SHP77 treated with DMSO at 0.1 percent for 48 hours (cell line): ENCODE data around the gene DAAM1.

Experiments used
- DNase-seq: peaks from one replicate; lab custom pipeline; 2025; lab: John Stamatoyannopoulos, UW

Gene DAAM1

DNA sequence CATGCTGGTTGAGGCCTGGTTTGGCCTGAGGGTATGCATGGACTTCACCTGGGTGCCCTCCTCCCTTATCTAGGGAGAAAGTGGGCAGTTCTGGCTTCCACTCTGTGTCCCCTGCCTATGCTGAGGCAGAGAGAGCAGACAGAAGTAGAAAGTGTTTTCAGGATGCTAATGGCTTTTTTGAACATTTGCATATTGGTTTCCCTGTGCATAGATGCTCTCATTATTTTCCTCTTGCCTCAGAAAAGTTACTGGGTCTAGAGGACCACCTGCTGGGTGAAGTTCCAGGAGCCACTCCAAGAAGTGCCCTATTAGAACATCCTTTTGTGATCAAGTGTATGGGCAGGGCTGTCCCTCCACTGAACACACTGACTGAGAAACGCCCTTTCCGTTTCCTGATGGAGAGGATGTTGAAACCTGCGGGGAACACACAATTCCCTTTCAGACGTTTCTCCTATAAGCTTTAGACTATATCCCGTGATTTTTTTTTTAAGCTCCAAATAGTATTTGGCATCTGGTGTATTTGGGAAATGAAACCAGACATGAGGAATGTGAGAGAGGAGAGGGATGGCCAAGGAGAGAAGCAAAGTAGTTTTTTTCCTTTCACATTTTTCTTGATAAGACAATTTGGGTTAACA, 66.6 kb downstream of the DAAM1 start:
- DNase-seq, result no peak

DNA sequence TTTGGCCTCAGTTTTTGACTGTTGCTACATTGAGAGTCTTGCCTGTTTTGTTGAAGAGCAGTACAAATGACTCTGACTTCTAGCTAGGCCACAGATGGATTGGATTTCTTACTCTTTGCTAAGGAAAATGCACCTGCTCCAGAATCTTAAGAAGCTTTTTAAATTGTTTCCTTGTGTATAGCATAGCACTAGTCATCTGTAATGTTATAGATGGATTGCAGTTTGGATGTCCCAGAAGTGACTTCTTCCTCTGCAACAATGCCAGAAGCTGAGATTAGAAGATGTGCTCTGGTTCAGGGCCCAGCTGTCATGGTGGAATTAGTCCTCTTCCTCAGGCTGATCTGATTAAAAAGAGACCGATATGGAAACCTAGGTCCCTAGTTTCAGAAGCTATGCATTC, 67.9 kb downstream of the DAAM1 start:
- DNase-seq, result no peak

DNA sequence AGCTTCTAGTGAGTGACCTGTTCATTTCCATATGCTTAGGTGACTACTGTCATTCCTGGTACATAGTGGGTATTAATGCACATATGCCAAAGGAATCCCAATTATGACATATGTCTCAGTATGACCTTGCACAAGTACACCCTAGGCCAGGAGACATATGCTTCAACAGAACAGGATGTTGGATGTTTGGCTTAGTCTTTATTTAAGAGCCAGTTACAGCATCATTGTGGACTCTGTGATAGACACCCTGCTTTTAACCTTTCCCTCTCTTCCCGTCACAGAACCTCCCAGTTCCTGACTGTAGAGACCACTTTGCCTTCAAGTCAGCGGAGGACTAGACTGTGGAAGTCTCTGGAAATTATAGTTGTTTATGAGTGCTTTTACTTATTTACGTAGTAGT, 72.9 kb downstream of the DAAM1 start:
- DNase-seq, result no peak

DNA sequence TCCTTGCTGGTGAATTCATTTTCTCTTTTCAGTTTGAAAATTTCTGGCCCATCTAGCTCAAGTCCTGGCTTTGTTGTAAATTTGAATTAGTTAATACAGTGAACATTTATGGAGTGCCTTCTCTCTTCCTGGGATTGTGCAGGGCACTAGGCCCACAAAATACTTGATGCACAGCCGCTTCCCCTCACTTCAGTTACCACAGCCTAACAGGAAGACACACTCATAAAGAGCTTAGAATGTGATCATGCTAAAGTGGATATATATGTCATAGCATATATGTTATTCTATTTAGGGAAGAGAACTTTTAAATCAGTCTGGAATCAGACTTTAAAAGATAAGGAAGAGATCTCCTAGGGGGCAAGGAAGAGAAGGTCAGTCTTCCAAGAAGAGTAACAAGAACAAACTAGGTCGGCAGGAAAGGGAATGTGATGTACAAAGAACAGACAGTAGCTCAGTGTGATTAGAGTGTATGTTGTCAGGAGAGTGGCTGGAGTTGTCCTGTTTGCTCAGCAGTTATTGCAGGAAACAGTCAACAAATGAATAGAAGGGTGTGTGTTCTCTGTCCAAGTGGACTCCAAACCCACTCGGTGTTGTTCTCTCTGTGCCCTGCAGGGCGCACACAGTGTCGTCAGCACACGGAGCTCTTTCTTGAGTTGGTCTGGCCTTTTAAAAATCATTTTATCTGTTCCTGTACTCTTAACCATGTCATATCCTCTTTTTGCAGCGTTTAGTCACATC, 74.4 kb downstream of the DAAM1 start:
- peak; percentile 19 for DNase-seq

DNA sequence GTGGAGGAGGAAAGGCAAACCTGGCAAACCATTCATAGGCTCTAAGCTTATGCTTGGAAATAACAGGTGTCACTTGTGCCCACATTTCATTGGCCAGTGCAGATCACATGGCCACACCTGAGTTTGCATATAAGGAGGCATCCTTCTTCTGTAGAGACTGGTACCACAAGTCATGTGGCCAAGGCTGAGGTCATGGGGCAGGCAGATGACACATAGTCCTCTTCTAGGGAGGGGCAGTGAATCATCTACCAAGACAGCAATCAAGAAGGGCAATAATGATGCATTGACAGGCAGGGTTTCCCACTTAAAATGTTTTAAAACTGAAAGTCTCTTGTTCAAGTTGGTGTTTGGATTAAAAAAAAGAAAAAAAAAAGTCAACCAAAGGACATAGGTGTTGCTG, 77.3 kb downstream of the DAAM1 start:
- DNase-seq, result no peak

DNA sequence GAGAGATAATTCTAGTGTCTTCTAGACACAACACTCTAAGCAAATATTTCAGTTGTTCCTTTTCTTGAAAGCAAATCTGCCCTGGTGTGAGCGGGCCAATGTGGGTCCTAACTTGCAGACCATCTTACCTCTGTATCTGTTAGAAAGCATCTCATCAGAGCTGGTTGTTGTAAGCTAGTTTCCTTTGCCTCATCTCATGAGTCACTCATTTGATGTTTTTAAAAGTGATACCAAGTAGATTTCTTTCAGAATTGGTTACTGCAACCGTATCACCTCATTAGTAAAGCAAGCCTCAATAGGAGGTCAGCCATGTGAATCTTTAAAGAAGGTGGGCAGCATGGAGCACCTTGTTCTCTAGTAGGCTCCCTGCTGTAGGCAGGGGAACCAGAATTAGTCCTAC, 78.6 kb downstream of the DAAM1 start:
- DNase-seq, result no peak

DNA sequence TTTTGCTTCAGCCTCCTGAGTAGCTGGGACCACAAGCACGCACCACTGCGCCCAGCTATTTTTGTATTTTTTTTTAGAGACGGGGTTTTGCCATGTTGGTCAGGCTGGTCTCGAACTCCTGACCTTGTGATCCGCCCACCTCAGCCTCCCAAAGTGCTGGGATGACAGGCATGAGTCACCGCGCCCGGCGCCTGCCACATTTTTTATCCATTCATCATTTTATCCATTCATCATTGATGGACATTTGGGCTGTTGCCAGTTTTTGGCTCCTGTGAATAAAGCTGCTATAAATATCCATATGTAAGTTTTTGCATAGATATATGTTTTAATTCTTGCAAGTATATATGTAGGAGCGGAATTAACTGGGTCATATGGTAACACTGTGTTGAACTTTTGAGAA, 79.5 kb downstream of the DAAM1 start:
- DNase-seq, result no peak

DNA sequence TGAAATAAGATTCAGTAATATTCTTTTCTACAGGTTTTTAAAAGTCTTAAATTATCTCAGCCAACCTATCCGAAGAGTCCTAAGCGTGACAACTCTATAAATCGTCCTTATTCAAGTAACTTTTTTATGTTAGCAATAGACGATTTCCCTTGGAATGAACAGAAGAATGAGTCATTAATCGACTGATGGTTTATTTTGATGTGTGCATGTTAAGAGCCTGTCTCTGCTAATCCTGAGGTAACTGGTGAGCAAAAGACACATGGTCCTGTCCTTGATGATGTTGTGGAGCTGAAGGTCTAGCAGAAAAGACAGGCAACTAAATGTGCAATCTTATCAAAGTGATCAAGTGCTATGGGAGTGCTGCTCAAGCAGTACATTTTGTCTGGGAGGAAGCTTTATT, 80.4 kb downstream of the DAAM1 start:
- no peak for DNase-seq

DNA sequence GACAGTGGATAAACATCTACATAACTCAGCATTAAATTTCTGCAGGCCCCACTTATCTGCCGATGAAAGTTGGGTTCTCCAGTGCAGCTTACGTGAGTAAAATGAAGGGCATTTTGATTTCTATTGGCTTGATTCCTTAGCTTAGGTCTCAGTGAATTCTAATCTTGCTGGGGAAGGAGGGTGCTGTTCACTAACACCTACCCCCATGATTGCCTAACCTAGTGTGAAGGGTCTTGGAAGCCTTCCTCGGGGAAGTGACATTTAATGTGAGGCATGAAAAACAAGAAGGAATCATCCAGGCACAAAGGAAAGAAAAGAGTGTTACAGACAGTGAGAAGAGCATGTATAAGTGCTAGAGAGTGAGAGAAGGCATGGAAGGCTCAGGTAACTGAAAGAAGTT, 81.0 kb downstream of the DAAM1 start:
- no peak for DNase-seq

DNA sequence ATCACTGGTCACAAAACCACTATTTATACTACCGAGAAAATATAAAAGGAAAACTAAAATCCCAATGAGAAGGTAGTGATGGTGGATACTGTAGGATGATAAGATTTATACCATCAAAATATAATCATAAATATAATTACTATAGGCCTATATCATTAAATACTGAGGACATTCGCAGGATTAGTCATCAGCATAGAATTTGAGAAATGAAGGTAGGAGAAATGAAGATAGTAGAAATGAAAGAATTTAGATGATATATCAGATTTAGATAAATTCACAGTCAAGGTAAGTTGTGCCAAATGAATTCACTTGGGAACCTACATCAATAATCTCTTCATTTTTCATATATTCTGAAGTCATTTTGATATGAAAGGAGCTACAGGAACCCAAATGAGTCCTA, 82.8 kb downstream of the DAAM1 start:
- DNase-seq, result no peak

DNA sequence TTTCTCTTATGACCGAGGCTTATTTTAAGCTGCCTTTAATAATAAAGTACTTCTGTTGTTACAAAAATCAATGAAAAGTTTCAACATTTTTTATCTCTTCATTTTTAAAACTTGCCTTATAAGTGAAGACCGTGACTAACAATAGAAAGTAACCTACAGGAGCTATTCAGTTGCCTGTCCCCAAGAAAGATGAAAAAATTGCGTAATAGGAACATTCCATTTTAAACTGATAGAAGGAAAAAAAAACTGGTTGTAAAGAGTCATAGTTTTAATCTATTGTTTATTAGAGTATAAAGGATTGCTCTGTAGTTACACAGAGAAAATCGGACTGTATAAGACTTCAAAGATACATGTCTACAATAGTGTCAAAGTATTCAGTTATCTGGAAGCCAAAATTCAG, 83.3 kb downstream of the DAAM1 start:
- DNase-seq, result no peak

DNA sequence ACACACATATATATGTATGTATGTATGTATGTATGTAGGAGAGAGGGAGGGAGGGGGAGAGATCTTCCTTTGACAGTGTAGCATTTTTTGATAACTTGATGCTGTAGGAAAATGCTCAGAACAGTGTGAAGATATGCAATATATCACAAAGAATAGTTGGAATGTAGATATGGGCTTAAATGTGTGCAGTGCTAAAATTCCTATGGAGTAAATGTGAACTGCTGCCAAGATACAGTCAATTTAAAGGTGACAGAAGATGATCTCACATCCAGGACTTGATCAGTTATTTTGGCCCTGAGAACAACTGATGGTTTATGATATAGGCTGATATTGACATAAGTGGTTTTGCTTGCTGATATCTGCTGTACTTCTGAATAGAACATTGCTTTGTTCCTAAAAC, 84.2 kb downstream of the DAAM1 start:
- DNase-seq, result no peak

DNA sequence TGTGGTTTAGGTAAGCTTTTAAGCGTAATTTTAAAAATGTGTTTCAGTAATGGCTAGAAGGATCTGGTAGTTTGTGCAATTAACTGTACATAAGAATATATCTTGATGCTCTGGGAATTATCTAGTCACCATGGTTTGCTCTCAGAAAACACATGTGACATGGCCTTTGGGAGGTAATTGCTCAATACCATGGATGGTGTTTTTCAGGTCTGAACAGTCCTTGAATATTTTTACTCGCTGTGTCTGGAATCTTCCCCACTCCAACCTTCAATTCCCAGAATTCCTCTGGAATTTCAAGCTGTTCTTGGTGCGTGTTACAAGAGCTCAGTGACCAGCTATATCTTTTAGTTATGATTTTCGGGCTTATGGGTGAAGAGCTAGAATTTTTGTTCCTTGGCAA, 85.3 kb downstream of the DAAM1 start:
- DNase-seq, result no peak

DNA sequence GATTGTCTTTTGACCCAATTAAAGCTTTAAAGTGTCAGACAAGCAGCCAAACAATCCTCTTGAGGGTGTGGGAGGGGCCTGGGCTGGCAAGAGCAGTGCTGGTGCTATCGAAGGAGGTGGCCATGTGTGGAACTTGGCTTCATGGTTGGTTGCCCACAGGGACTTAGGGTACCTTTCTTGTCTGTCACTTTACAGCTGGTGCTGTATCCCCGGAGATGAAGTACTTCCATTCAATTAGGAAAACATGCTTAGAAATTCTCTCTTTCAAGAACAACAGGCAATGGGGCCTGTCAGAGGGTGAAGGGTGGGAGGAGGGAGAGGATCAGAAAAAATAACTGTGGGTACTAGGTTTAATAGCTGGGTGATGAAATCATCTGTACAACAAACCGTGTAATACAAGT, 86.5 kb downstream of the DAAM1 start:
- DNase-seq, result no peak

DNA sequence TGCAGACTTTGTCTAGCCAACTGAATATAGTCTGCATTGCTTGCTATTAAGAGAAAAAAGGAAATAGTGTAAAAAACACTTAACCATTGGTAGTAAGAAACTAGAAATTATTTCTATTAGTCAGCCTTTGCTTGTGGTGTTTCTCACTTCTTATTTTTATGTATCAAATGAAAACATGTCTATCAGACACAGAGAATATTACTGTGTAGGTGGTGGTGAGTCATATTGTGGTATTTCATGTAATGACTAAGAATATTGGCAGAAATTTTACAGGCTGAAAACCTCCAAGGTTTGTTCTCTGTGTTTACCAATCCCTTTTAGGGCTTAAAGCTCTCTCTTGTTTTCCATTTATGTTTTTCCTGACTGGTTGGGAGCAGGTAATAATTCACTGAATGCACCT, 87.2 kb downstream of the DAAM1 start:
- no peak for DNase-seq

DNA sequence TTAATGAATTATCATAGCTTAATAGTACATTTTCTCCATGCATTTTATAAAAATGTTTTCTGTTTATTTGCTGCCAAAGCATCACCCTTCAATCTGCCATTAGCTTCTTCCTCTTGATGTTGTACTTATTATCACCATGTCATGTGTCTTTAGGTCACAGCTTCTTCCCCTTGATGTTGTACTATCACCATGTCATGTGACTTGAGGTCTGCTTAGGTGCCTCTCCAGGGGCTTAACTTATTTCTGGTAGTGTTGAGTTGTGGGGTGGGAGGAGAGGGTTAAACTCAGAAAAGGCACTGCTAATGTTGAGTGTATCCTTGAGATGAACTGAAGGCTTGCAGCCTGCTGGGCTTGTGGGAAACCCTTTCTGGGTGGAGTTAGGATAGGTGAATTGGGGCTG, 87.8 kb downstream of the DAAM1 start:
- DNase-seq, result no peak

DNA sequence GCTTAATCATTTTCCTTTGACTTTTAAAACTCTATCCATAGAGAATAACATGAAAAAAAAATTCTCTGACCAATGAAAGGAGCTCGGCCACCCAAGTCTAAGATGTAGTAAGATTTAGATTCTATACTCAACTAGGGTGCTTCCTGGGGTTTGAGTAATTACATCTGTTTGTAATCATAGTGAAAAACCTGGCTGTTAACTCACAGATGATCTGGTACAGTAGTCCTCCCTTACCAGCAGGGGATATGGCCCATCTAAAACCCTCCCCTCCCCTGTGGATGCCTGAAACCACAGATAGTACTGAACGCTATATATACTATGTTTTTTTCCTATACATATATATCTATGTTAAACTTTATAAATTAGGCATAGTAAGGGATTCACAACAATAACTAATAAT, 89.2 kb downstream of the DAAM1 start:
- DNase-seq, result no peak

DNA sequence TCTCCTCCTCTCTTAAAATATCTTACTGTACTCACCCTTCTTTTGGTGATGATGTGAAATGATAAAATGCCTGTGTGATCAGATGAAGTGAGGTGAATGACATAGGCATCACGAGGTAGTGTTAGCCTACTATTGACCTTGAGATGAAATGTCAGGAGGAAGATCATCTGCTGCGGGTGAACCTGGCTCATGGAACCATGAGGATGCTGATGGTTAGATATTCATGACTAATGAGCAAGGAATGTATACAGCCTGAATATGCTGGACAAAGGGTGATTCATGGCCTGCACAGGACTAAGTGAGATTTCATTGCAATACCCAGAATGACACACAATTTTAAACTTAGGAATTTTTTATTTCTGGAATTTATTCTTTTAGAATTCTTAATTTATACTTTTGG, 89.6 kb downstream of the DAAM1 start:
- no peak for DNase-seq

DNA sequence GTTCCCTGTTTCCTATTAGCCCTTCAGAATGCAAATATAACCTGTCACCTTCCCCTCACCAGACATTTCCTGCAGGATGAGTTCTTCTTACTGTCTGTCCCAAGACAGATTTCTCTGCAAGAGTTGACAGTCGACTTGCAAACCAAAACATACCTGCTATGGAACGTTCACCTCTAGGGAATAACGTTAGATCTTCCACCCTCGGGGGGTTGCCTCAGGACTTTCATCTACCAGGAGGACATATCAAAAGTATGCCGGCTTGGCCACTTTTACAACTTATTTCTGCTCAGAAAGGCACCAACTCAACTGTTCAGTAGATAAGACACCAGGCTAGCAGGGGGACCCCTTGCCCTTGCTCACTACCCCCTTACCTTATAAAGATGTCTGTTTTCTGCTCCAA, 92.5 kb downstream of the DAAM1 start:
- DNase-seq, result no peak

DNA sequence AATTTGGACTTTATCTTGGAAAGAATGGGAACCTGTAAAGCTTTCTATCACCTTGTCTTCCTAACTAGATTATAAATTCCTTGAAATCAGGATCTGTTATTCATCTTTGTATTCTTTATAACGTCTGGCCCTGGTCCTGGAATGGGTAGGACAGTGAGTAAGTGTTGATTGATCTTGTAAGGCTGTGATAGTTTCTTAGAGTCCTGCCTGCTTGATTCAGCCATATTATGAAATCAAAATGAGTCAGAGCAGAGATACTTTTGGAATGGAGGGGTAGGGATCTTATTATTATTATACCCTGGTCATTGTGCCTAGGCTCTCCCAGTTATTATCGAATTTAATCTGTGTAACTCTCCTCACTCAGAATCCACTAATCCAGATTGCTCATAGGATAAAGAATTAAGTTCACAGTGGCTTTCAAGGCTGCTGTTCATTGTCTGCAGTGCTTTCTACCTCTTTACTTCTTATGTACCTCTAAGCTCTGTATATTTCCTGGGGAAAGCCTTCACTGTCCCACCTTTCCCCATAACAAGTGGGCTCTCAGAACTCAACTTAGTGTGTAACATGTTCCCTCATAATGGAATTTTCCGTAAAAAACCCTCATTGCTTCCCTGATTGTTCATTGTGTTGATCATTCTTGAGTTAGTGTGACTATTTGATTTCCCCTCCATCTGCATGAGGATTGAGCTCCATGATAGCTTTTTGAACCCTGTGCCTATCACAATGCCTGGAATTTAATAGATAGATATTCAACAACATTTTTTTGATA, 93.3 kb downstream of the DAAM1 start:
- no peak for DNase-seq

DNA sequence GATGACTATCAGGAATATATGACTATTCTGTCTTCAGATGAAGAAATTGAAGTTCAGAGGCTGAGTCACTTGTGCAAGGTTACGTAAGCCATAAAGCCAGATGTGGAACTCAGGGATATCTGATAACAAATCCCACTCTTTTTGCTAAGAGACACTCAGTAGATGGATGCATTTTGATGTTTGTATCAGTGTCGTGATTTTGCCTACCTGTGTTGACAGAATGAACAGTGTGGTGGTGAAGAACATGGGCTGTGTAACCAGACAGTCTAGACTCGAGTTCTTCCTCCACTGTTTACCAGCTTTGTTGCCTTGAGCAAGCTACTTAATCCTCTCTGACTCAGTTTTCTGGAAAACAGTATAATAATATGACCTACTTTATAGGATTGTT, 93.9 kb downstream of the DAAM1 start:
- DNase-seq, result no peak

DNA sequence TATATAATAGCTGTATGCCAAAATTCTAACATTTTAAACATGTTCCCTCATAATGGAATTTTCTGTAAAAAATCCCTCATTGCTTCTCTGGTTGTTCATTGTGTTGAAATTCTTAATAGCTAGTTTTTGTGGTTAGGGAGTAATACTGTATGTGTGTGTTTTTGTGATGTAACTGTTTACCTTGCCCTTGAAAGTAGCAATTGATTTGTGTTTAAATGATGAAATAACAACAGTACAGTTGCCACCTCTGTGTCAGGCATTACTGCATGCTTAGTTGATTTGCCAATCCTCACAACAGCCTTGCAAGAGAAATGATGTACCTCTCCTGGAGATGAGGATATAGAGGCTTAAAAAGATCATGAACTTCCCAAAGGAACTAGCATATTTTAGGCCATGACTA, 94.9 kb downstream of the DAAM1 start:
- no peak for DNase-seq

DNA sequence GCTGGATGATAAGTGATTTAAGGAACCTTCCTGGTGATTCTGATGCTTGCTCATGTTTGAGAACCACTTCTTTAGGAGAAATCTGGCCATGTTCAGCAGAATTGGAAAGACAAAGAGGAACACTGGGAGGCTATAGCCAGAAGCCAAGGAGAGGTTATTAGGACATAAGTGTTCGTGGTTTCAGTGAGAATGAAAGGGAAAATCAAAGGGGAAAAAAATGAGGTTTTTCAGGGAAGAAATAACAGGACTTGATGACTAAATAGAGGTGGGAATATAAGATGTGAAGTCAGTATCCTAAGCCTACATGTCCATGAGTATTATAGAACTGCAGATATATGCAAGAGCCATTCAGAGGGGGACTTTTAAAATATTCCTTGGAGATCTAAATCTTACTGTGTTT, 95.6 kb downstream of the DAAM1 start:
- no peak for DNase-seq

DNA sequence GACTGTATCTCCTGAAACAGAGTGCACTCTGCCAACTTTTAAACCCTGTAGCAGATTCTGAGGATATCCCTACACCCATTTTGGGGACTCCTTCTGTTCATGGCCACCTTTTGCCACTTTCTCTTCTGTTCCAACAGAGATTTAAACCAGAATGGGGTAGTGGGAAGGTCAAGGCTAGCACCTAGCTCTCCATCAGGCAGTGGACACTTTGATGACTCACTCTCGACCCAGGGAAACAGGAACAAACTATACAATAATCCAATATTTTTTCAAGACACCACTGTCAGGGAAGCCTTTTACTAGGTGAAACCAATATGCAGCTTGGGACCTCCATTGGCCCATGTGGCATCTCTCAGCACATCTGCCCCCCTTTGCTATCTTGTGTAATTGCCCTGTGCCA, 103.6 kb downstream of the DAAM1 start:
- DNase-seq, result no peak
